ENCODE results near the gene NPY2R. TPM values are rescaled to one million over a fixed set of nuclear protein-coding genes. Genes with fewer than 3 reads are reported as not detected.

NPY2R gene
- total RNA-seq, 1 donor: 0.36 TPM

DNA sequence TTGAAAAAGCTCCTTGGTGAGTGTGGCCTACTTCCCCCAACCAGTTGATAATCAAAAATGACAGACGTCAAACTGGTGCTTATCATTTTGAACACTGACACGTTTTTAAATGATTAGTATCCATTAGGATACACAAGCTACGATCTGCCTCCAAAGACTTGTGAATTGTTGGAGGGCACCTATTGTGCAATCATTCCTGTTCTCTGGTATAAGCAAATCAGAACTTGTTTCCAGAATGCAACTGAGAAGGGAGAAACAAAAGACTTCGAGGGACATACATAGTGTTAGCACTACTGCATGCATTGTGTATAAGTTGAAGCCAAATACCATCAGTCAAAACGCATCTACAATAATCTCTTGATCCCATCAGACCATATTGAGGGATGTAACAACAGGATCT, 11.6 kb downstream of the NPY2R start:
- no peak overlapping the region for H3K4me3 ChIP-seq (ENCODE audit: insufficient read depth, low read length)
- no peaks in the 10 kb centered on the region for H3K4me1 ChIP-seq (ENCODE audit: insufficient read depth, low read length)
- no peaks in the 10 kb centered on the region for H3K9me3 ChIP-seq (ENCODE audit: low read depth, low read length)
- H3K79me2 ChIP-seq (ENCODE audit: insufficient read depth, low read length): no peaks in the 10 kb centered on the region
- DNase-seq (ENCODE audit: insufficient read length, low spot score, missing footprints): no peak
- no peaks in the 10 kb centered on the region for H3K27me3 ChIP-seq (ENCODE audit: insufficient read depth, low read length)
- TF ChIP-seq, protein P1, sequence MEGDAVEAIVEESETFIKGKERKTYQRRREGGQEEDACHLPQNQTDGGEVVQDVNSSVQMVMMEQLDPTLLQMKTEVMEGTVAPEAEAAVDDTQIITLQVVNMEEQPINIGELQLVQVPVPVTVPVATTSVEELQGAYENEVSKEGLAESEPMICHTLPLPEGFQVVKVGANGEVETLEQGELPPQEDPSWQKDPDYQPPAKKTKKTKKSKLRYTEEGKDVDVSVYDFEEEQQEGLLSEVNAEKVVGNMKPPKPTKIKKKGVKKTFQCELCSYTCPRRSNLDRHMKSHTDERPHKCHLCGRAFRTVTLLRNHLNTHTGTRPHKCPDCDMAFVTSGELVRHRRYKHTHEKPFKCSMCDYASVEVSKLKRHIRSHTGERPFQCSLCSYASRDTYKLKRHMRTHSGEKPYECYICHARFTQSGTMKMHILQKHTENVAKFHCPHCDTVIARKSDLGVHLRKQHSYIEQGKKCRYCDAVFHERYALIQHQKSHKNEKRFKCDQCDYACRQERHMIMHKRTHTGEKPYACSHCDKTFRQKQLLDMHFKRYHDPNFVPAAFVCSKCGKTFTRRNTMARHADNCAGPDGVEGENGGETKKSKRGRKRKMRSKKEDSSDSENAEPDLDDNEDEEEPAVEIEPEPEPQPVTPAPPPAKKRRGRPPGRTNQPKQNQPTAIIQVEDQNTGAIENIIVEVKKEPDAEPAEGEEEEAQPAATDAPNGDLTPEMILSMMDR (IDR thresholded peaks at IDR 0.05; ENCODE audit: extremely low read depth, low read depth, low read length): no peak
- no peaks in the 10 kb centered on the region for H3K36me3 ChIP-seq (ENCODE audit: insufficient read depth, low read length)
- no peak overlapping the region for H3K27ac ChIP-seq (ENCODE audit: low read depth, low read length)
- no peak overlapping the region for H2AFZ ChIP-seq (ENCODE audit: low read length)
- H4K20me1 ChIP-seq (ENCODE audit: insufficient read depth, low read length): no peaks in the 10 kb centered on the region
- H3K4me2 ChIP-seq (ENCODE audit: insufficient read depth, low read length): no peak overlapping the region

DNA sequence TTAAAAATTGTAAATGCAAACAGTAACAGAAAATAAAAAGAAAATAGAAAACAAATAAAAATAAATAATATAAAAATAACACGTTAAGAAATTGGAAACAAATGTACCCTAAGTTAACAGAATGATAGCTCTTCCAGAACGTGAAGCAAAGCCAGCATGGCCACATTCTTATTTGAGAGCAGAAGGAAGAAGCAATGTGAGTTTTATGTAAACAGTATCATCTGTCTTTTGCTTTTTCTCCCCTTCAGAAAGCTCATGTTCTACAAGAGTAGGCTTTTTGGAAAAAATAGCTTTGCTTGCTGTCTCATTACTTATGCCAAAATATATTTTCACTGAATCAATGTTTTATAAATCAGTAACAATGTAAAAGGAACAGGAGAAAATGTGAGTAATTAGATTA, 18.7 kb downstream of the NPY2R start:
- H3K36me3 ChIP-seq (ENCODE audit: insufficient read depth, low read length): no peaks in the 10 kb centered on the region
- H2AFZ ChIP-seq (ENCODE audit: low read length): no peak overlapping the region
- no peaks in the 10 kb centered on the region for H3K9me3 ChIP-seq (ENCODE audit: low read depth, low read length)
- DNase-seq (ENCODE audit: insufficient read length, low spot score, missing footprints): no peak
- H3K4me2 ChIP-seq (ENCODE audit: insufficient read depth, low read length): no peak overlapping the region
- H3K27me3 ChIP-seq (ENCODE audit: insufficient read depth, low read length): no peaks in the 10 kb centered on the region
- H3K4me1 ChIP-seq (ENCODE audit: insufficient read depth, low read length): no peaks in the 10 kb centered on the region
- no peak overlapping the region for H3K4me3 ChIP-seq (ENCODE audit: insufficient read depth, low read length)
- TF ChIP-seq, protein P1 (IDR thresholded peaks at IDR 0.05; ENCODE audit: extremely low read depth, low read depth, low read length): no peak
- H3K27ac ChIP-seq (ENCODE audit: low read depth, low read length): no peak overlapping the region
- H4K20me1 ChIP-seq (ENCODE audit: insufficient read depth, low read length): no peaks in the 10 kb centered on the region
- no peaks in the 10 kb centered on the region for H3K79me2 ChIP-seq (ENCODE audit: insufficient read depth, low read length)

DNA sequence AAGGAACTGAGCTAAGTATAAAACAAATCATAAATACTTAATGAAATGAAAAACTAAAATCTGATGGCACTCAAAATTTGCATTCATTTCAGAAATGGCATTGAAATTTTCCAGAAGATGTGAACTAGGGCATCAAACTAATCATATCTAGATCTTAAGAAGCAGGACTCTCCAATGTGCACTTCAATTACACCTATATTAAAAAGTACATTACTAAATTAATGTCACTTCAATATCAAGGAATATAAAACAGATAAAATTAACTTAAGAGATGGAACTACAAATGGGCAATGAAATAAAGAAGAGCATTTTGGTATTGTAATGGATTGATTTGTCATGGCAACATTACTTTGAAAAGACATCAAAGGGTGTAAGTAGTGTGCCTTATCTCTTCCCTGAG, 20.3 kb downstream of the NPY2R start:
- Histone ChIP-seq H3K79me2 (ENCODE audit: insufficient read depth, low read length) (no peaks in the 10 kb centered on the region), H3K9me3 (ENCODE audit: low read depth, low read length) (no peaks in the 10 kb centered on the region), H3K36me3 (ENCODE audit: insufficient read depth, low read length) (no peaks in the 10 kb centered on the region), H4K20me1 (ENCODE audit: insufficient read depth, low read length) (no peaks in the 10 kb centered on the region), H2AFZ (ENCODE audit: low read length) (no peak overlapping the region), H3K4me3 (ENCODE audit: insufficient read depth, low read length) (no peak overlapping the region), H3K27ac (ENCODE audit: low read depth, low read length) (no peak overlapping the region), H3K4me1 (ENCODE audit: insufficient read depth, low read length) (no peaks in the 10 kb centered on the region), H3K4me2 (ENCODE audit: insufficient read depth, low read length) (no peak overlapping the region), H3K27me3 (ENCODE audit: insufficient read depth, low read length) (no peaks in the 10 kb centered on the region)
- DNase-seq (ENCODE audit: insufficient read length, low spot score, missing footprints): no peak
- TF ChIP-seq, protein P1 (IDR thresholded peaks at IDR 0.05; ENCODE audit: extremely low read depth, low read depth, low read length): no peak

DNA sequence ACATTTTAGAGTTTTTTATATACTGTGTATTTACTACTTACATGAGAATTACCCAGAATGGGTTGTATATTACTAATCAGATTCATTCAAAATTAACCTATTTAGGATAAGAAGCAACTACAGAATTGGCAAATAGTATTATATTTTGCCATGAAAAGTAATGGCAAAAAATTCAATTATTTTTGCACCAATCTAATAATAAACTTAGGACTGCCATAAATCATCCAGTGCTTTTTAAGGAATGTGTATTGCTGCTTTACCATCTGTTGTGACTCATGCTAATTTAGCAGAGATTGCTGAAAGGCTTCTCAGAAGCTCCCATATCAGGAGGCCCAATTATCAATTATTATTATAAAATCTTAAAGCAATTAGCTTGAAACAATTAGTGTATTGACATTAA, 24.0 kb downstream of the NPY2R start:
- TF ChIP-seq, protein P1 (IDR thresholded peaks at IDR 0.05; ENCODE audit: extremely low read depth, low read depth, low read length): no peak
- Histone ChIP-seq H3K4me1 (ENCODE audit: insufficient read depth, low read length) (no peaks in the 10 kb centered on the region), H3K9me3 (ENCODE audit: low read depth, low read length) (no peaks in the 10 kb centered on the region), H3K27me3 (ENCODE audit: insufficient read depth, low read length) (no peaks in the 10 kb centered on the region), H3K79me2 (ENCODE audit: insufficient read depth, low read length) (no peaks in the 10 kb centered on the region), H4K20me1 (ENCODE audit: insufficient read depth, low read length) (no peaks in the 10 kb centered on the region), H3K4me3 (ENCODE audit: insufficient read depth, low read length) (no peak overlapping the region), H3K36me3 (ENCODE audit: insufficient read depth, low read length) (no peaks in the 10 kb centered on the region), H2AFZ (ENCODE audit: low read length) (no peak overlapping the region), H3K4me2 (ENCODE audit: insufficient read depth, low read length) (no peak overlapping the region), H3K27ac (ENCODE audit: low read depth, low read length) (no peak overlapping the region)
- no peak for DNase-seq (ENCODE audit: insufficient read length, low spot score, missing footprints)

Measured in osteoblast (primary cell).